ENCODE measurements around the gene SCAF8.
"Not testable (repeated sequence)": the region's sequence is repeated elsewhere in the genome, so short reads cannot be mapped to it uniquely, and the experiment has no call there.

- not testable (repeated sequence) for TF ChIP-seq POLR2A (IDR thresholded peaks at IDR 0.05; ENCODE audit: low read depth, low read length); CTCF (conservative IDR thresholded peaks at IDR 0.05; ENCODE audit: low read depth, low read length); RCOR1 (IDR thresholded peaks at IDR 0.05; ENCODE audit: insufficient replicate concordance, low read length); FOS (IDR thresholded peaks at IDR 0.05; ENCODE audit: low read depth, low read length); MXI1 (IDR thresholded peaks at IDR 0.05; ENCODE audit: borderline replicate concordance, low read depth, low read length); BHLHE40 (IDR thresholded peaks at IDR 0.05; ENCODE audit: low read depth, low read length); MAZ (IDR thresholded peaks at IDR 0.05; ENCODE audit: borderline replicate concordance, low read depth, low read length); USF2 (IDR thresholded peaks at IDR 0.05; ENCODE audit: low read depth, low read length); RAD21 (IDR thresholded peaks at IDR 0.05; ENCODE audit: low read length); CEBPB (IDR thresholded peaks at IDR 0.05; ENCODE audit: low read depth, low read length)
Measured at GRCh38 chr6:154811663-154812062, 78.4 kb downstream of the SCAF8 start.
